Esophagus muscularis mucosa (tissue), 4 donors: ENCODE data around the gene ARCN1.

ENCODE experiments used
- EP300 ChIP-seq: sonication (generic); formaldehyde crosslinking; IDR thresholded peaks from one replicate; pipeline ENCODE4 v1.6.1; 2017; ENCODE audit warnings: antibody characterized with exemption
- POLR2A ChIP-seq: fragments of 450-650 bp; IDR thresholded peaks from one replicate; pipeline ENCODE4 v1.6.1; 2017; ENCODE audit warnings: antibody characterized with exemption, moderate library complexity, mild to moderate bottlenecking, low read depth
- TF ChIP-seq, protein P1 (sequence below), 3 experiments: fragments of 200-600 bp in 2 of 3; fragments of 450-650 bp in 1 of 3; sonication (generic) in 2 of 3; IDR thresholded peaks; one replicate each; pipeline ENCODE4 v1.5.1; 2017 to 2019; ENCODE audit warnings: antibody characterized with exemption in 3 of 3, mild to moderate bottlenecking in 2 of 3, moderate library complexity in 1 of 3

DNA sequence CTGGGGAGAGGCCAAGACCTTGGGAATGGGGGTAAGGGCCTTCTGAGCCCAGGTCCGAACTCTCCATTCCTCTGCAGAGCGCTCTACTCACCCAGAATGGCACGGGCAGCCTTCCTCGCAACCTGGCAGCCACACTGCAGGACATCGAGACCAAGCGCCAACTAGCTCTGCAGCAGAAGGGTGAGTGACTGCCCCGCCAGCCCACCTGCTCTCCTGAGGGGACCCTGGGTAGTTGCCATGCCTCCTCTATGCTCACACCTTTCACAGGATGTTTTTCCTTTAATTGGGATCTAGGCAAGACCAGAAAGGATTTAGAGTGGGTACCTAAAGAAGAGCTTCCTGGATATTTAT is 71.8 kb downstream of the ARCN1 start:
- TF ChIP-seq, protein P1, sequence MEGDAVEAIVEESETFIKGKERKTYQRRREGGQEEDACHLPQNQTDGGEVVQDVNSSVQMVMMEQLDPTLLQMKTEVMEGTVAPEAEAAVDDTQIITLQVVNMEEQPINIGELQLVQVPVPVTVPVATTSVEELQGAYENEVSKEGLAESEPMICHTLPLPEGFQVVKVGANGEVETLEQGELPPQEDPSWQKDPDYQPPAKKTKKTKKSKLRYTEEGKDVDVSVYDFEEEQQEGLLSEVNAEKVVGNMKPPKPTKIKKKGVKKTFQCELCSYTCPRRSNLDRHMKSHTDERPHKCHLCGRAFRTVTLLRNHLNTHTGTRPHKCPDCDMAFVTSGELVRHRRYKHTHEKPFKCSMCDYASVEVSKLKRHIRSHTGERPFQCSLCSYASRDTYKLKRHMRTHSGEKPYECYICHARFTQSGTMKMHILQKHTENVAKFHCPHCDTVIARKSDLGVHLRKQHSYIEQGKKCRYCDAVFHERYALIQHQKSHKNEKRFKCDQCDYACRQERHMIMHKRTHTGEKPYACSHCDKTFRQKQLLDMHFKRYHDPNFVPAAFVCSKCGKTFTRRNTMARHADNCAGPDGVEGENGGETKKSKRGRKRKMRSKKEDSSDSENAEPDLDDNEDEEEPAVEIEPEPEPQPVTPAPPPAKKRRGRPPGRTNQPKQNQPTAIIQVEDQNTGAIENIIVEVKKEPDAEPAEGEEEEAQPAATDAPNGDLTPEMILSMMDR (IDR thresholded peaks at IDR 0.05), result no peak
- TF ChIP-seq POLR2A (no peak), EP300 (no peak)
